HG02884 (cell line): Measurements from ENCODE around the gene GPR34.
A peak's percentile ranks its signal among the peaks of the same experiment; 100 is the strongest.

Source experiments
- ATAC-seq: cut with Tn5 transposase; IDR thresholded peaks from one replicate; pipeline ENCODE4 v1.9.1; 2021; ENCODE audit warnings: mild to moderate bottlenecking, moderate library complexity; ENCODE audit not compliant: unreplicated experiment

Gene GPR34

DNA sequence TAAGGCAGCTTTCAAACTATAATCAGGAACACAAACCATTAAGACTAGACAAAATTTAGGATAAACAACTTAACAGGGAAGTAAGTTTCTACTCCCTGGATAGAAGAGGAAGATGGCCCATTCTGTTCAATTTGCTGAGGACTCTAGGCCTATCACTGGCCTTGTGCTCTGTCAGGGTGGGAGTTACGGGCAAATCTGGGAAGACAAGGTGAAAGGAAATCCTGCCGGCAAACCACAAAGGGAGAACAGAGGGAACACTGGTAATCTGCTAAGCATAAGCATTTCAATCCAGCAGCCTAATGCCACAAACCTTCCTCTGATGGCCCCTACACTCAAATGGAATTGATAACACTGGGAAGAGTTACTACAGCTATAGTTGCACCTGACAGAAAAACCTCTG lies 43.5 kb downstream of the GPR34 start:
- no peak for ATAC-seq

- ATAC-seq: peak; percentile 88
These were observed 45.2 kb downstream of the GPR34 start for GRCh38 chrX:41733939-41734338.

DNA sequence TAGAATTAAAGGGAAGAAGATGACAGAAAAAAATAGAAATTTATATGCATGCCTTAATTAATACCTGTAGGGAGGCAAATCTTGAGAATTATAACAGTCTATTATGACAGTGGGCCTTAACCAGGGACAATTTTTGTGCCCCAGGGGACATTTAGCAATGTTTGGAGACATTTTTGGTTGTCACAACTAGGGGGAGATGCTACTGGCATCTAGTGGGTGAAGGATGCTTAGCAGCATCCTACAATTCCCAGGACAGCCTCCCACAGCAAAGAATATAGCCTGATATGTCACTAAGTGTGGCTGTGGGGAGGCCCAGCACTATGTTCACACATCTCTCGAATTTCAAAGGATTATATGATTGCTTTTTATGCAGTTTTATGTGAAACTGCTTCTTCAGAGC lies 45.8 kb downstream of the GPR34 start:
- ATAC-seq: no peak

DNA sequence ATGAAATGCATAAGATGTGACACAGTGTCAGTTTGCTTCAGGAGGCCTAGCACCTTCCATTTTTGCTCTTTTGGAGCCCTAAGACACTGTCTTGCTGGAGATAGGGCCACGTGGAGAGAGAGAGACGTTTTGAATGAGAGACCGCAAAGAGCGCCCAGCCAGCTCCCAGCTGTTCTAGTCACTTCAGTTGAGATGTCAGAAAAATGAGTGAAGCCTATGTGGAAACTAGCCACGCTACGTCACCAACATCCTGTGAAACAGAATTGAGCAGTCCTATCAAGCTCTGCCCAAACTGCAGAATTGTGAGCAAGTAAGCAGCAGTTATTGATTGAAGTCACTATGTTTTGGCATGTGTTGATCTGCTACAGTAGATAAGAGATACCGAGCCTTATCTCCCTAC lies 48.3 kb downstream of the GPR34 start:
- ATAC-seq: no peak

GRCh38 chrX:41739871-41740270 lies 51.1 kb downstream of the GPR34 start:
- no peak for ATAC-seq
